ENCODE results near the gene COMMD6. TPM values are rescaled to one million over a fixed set of nuclear protein-coding genes. Genes with fewer than 3 reads are reported as not detected.

COMMD6 gene
- total and polyA plus RNA-seq, 8 donors = 38.1 to 96.5 (median 59.2) TPM

- ATAC-seq (no peak), FAIRE-seq (no peak), DNase-seq (no peak)
- TF ChIP-seq CTCF (IDR thresholded peaks at IDR 0.05) = no peak
- WGBS, 2 donors = 91 to 94% methylated on average over 4 of the region's 4 CpGs
- Histone ChIP-seq H3K9me3 (no peaks in the 10 kb centered on the region), H3K36me3 (no peaks in the 10 kb centered on the region), H3K4me1 (peaks cover 0 to 20% (median 0%) of the 10 kb centered on the region in 3 donors), H3K27me3 (no peaks in the 10 kb centered on the region), H3K27ac (no peak overlapping the region), H3K4me3 (no peak overlapping the region)
- intact Hi-C loops (cut with DNase I) = no loop called here
Observed at GRCh38 chr13:75478659-75479058, 59.0 kb downstream of the COMMD6 start.

Other genes starting within 250 kb of the COMMD6 start
- gene TBC1D4, start 55.7 kb downstream of the COMMD6 start, total RNA-seq = 10 to 100 TPM in 4 of 6 donors, 1 to 10 TPM in 2; 8.2 to 19.7 (median 10.5) TPM
- gene TBC1D4, start 55.7 kb downstream of the COMMD6 start, polyA plus RNA-seq = 10 to 100 TPM in 1 of 2 donors, 1 to 10 TPM in 1; 9.4 to 18.4 TPM
- gene UCHL3, start 11.9 kb upstream of the COMMD6 start, total RNA-seq = 10 to 100 TPM; 13.1 to 21.0 (median 19.2) TPM
- gene UCHL3, start 11.9 kb upstream of the COMMD6 start, polyA plus RNA-seq = 10 to 100 TPM; 18.6 to 20.7 TPM
- gene LMO7, start 98.5 kb upstream of the COMMD6 start, total RNA-seq = 10 to 100 TPM; 14.7 to 47.8 (median 29.1) TPM
- 10 to 100 TPM; 20.7 to 50.4 TPM for gene LMO7, start 98.5 kb upstream of the COMMD6 start, polyA plus RNA-seq

All from pancreas (tissue), 10 donors.